Measurements from ENCODE around the gene OR5A2.
"Not testable (repeated sequence)": the region's sequence is repeated elsewhere in the genome, so short reads cannot be mapped to it uniquely, and the experiment has no call there.

The OR5A2 gene

DNA sequence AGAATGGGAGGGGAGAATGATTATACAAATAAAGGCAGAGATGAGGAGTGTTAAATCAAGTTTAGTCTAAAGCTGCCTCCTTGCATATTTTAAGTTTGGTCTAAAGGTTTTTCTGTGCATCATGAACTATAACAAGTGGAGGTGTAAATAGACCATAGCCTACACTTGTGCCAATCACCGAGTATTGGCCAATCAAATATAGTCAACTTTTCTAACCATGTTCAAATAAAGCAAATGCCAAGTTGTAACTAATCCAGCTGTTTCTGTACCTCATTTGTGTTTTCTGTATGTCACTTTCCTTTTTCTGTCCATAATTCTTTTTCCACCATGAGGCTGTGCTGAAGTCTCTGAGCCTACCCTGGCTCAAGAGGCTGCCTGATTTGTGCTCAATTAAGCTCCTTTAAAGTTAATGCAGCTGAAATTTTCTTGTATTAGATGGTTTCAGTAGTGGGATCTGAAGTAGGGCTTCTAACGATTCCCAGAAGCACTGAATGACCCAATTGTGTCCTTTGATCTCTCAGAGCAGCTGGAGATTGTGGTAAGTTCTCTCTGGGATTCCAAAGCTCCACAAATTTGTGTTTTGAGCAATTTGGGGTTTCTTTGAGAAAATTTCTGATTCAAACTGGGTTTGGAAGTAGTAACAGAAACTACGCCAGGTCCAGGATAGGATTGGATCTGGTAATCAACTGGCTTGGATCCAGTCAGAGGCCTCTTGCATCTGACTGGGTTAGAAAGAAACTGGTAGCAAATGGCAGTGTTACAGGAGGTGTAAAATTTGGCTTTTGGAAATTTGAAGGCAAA is 25.6 kb downstream of the OR5A2 start:
- H4K20me1 ChIP-seq (ENCODE audit: insufficient read depth, low read length): no peaks in the 10 kb centered on the region
- no peaks in the 10 kb centered on the region for H3K79me2 ChIP-seq (ENCODE audit: low read length)
- no peaks in the 10 kb centered on the region for H3K27me3 ChIP-seq (ENCODE audit: low read depth, low read length)
- H3K4me2 ChIP-seq (ENCODE audit: low read length): no peak overlapping the region
- H3K9ac ChIP-seq (ENCODE audit: low read length): no peak overlapping the region
- peaks cover 11% of the 10 kb centered on the region for H3K9me3 ChIP-seq (ENCODE audit: insufficient read depth, low read length)
- H3K27ac ChIP-seq (ENCODE audit: low read length): no peak overlapping the region
- no peak overlapping the region for H3K4me3 ChIP-seq (ENCODE audit: low read length)
- TF ChIP-seq, protein P1, sequence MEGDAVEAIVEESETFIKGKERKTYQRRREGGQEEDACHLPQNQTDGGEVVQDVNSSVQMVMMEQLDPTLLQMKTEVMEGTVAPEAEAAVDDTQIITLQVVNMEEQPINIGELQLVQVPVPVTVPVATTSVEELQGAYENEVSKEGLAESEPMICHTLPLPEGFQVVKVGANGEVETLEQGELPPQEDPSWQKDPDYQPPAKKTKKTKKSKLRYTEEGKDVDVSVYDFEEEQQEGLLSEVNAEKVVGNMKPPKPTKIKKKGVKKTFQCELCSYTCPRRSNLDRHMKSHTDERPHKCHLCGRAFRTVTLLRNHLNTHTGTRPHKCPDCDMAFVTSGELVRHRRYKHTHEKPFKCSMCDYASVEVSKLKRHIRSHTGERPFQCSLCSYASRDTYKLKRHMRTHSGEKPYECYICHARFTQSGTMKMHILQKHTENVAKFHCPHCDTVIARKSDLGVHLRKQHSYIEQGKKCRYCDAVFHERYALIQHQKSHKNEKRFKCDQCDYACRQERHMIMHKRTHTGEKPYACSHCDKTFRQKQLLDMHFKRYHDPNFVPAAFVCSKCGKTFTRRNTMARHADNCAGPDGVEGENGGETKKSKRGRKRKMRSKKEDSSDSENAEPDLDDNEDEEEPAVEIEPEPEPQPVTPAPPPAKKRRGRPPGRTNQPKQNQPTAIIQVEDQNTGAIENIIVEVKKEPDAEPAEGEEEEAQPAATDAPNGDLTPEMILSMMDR (IDR thresholded peaks at IDR 0.05; ENCODE audit: low read depth, low read length): no peak
- no peak for TF ChIP-seq EZH2phosphoT487 (IDR thresholded peaks at IDR 0.05; ENCODE audit: low read depth)
- no peaks in the 10 kb centered on the region for H3K4me1 ChIP-seq (ENCODE audit: low read length)
- peaks cover 4% of the 10 kb centered on the region for H3K36me3 ChIP-seq (replicated peaks; ENCODE audit: low read depth, low read length)
- no peak overlapping the region for H2AFZ ChIP-seq (ENCODE audit: low read depth, low read length)

DNA sequence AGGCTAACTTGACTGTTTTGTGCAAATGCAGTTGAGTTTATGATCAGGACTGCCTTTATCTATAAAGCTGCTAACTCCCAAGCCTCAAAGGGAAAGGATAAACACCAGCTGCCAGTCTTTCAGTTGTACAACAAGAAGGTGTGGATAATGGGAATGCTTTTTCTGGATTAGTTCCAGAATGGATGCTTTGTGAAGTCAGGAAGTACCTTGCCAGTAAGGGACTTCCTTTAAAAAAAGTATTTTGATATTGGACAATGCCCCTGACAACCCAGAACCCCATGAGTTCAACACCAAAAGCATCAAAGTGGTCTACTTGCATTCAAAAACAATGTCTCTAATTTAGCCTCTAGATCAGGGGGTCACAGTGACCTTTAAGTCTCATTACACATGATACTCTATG is 32.0 kb downstream of the OR5A2 start:
- TF ChIP-seq EZH2phosphoT487 (IDR thresholded peaks at IDR 0.05; ENCODE audit: low read depth): no peak
- TF ChIP-seq, protein P1 (IDR thresholded peaks at IDR 0.05; ENCODE audit: low read depth, low read length): no peak
- H3K9ac ChIP-seq (ENCODE audit: low read length): no peak overlapping the region
- no peaks in the 10 kb centered on the region for H3K79me2 ChIP-seq (ENCODE audit: low read length)
- H2AFZ ChIP-seq (ENCODE audit: low read depth, low read length): no peak overlapping the region
- no peaks in the 10 kb centered on the region for H3K36me3 ChIP-seq (replicated peaks; ENCODE audit: low read depth, low read length)
- no peaks in the 10 kb centered on the region for H3K4me1 ChIP-seq (ENCODE audit: low read length)
- H4K20me1 ChIP-seq (ENCODE audit: insufficient read depth, low read length): no peaks in the 10 kb centered on the region
- no peak overlapping the region for H3K4me2 ChIP-seq (ENCODE audit: low read length)
- no peak overlapping the region for H3K27ac ChIP-seq (ENCODE audit: low read length)
- H3K4me3 ChIP-seq (ENCODE audit: low read length): no peak overlapping the region
- no peaks in the 10 kb centered on the region for H3K9me3 ChIP-seq (ENCODE audit: insufficient read depth, low read length)
- no peaks in the 10 kb centered on the region for H3K27me3 ChIP-seq (ENCODE audit: low read depth, low read length)

DNA sequence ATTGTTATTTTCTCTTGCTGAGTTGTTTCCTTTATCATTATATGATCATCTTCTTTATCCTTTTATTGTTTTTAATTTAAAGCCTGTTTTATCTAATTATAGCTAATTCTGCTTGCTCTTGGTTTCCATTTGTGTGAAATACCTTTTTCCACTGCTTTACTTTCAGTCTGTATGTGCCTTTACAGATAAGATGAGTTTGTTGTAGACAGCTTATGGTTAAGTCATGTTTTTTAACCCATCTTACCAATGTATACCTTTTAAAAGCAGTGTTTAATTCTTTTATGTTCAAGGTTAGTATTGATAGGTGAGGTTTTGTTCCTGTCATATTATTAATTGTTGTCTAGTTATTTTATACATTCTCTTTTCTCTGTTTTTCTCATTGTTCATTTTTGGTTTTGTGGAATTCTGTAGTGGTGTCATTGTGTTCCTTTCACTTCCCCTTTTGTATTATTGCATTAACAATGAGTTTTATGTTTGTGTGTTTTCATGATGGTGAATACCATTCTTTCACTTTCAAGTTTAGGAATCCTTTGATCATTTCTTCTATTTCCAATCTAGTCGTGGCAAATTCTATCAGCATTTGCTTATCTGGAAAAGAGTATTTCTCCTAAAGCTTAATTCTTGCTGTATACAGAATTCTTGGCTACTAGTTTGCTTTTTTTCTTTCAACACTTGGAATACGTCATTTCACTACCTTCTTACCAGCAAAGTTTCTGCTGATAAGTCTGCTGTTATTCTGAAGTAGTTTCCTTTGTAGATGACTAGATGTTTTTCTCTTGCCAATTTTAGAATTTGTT is 45.8 kb downstream of the OR5A2 start:
- 0 out of 2 replicates have a peak, but pooled peaks cover 4% of the 10 kb centered on the region for H3K9me3 ChIP-seq (ENCODE audit: insufficient read depth, low read length)
- H3K4me1 ChIP-seq (ENCODE audit: low read length): peaks cover 6% of the 10 kb centered on the region; the same call in 1 of the 2 replicates
- H3K36me3 ChIP-seq (replicated peaks; ENCODE audit: low read depth, low read length): no peaks in the 10 kb centered on the region
- H3K79me2 ChIP-seq (ENCODE audit: low read length): no peaks in the 10 kb centered on the region
- no peak for TF ChIP-seq EZH2phosphoT487 (IDR thresholded peaks at IDR 0.05; ENCODE audit: low read depth)
- no peak overlapping the region for H3K27ac ChIP-seq (ENCODE audit: low read length)
- H3K9ac ChIP-seq (ENCODE audit: low read length): no peak overlapping the region
- H2AFZ ChIP-seq (ENCODE audit: low read depth, low read length): no peak overlapping the region
- no peak overlapping the region for H3K4me2 ChIP-seq (ENCODE audit: low read length)
- H4K20me1 ChIP-seq (ENCODE audit: insufficient read depth, low read length): no peaks in the 10 kb centered on the region
- H3K27me3 ChIP-seq (ENCODE audit: low read depth, low read length): no peaks in the 10 kb centered on the region
- no peak overlapping the region for H3K4me3 ChIP-seq (ENCODE audit: low read length)

DNA sequence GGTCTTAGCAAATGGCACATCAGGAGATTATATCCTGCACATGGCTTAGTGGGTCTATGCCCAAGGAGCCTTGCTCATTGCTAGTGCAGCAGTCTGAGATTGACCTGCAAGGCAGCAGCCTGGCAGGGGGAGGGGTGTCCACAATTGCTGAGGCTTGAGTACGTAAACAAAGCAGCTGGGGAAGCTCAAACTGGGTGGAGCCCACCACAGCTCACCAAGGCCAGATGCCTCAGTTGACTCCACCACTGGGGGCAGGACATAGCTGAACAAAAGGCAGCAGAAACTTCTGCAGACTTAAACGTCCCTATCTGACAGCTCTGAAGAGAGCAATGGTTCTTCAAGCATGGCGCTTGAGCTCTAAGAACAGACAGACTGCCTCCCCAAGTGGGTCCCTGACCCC is 53.9 kb downstream of the OR5A2 start:
- not testable (repeated sequence) for H3K27me3 ChIP-seq (ENCODE audit: low read depth, low read length); H3K9me3 ChIP-seq (ENCODE audit: insufficient read depth, low read length); H3K36me3 ChIP-seq (replicated peaks; ENCODE audit: low read depth, low read length); H3K9ac ChIP-seq (ENCODE audit: low read length); H3K4me1 ChIP-seq (ENCODE audit: low read length); H3K27ac ChIP-seq (ENCODE audit: low read length); H3K79me2 ChIP-seq (ENCODE audit: low read length); H4K20me1 ChIP-seq (ENCODE audit: insufficient read depth, low read length); H3K4me3 ChIP-seq (ENCODE audit: low read length); H2AFZ ChIP-seq (ENCODE audit: low read depth, low read length); H3K4me2 ChIP-seq (ENCODE audit: low read length)
